T follicular helper cell (primary cell): ENCODE results near the gene DNASE2.
"Not testable (repeated sequence)": the region's sequence is repeated elsewhere in the genome, so short reads cannot be mapped to it uniquely, and the experiment has no call there.

Source experiments
- DNase-seq: peaks from one replicate; pipeline ENCODE4 v3.0.0-alpha.2; 2020; ENCODE audit warnings: low read depth
- total RNA-seq, 2 experiments: gene quantifications; one replicate each; lab custom pipeline; 2026; lab: John Stamatoyannopoulos, UW

Gene DNASE2, protein sequence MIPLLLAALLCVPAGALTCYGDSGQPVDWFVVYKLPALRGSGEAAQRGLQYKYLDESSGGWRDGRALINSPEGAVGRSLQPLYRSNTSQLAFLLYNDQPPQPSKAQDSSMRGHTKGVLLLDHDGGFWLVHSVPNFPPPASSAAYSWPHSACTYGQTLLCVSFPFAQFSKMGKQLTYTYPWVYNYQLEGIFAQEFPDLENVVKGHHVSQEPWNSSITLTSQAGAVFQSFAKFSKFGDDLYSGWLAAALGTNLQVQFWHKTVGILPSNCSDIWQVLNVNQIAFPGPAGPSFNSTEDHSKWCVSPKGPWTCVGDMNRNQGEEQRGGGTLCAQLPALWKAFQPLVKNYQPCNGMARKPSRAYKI
- 31.3 to 41.8 reads per million in 2 experiments for total RNA-seq

DNA sequence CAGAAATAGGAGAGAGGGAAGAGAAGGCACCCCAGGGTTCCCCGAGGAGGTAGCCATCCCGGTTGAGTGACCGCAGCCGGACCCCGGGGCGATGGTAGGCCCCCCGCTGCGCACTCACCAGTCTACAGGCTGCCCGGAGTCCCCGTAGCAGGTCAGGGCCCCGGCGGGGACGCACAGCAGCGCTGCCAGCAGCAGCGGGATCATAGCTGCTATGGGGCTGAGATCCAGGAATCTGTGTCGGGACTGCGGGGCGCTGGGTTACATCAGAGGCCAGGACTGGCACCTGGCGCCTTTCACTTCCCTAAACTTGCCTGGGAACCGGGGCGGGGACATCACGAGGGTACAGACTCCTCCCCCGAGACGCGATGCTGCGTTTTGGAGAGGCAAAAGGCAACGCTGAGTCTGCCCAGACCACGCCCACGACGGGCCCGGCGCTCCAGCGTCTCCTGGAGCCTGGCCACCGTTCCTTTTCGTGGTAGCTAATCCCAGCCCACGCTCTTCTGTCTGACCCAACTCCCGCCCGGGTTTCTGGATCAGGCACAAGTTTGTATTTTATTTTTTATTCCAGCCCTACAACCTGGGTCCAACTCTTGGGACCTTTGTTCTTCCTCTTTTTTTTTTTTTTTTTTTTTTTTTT, at the start of gene DNASE2:
TSS of gene DNASE2 (minus strand) at position 278 of the 637 bp plus-strand sequence. CDS start at position 204, 74 bp downstream.
- DNase-seq, result peak; percentile 84

DNA sequence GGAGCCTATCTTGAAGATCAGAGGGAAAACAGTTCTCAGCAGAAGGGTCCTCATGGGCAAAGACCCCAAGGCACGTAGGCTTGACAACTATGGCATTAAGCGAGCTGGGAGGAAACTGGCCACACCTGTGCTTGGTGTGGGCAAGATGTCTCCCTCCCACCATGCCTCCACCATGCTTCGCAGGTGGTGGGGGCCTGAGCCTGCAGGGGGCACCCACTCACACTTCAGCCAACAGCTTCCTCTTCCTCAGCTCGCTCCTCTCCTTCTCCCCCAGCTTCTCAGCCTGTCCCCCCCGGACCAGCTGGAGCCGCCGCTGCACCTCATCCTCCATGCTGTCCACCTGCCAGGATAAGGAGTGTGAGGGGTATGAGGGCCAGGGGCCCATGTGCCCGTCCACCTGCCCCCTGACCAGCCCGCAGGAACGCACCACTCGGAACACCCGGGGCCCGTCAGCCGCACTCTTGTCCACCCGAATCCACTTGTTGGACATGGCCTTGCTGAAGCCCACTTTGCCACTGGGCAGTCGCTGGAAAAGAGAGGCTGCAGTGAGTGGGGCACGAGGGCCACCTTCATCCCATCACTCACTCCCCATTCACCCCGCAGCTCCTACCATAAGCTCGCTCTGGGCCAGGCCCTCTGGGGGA, 48.9 kb upstream of the DNASE2 start:
- no peak for DNase-seq

DNA sequence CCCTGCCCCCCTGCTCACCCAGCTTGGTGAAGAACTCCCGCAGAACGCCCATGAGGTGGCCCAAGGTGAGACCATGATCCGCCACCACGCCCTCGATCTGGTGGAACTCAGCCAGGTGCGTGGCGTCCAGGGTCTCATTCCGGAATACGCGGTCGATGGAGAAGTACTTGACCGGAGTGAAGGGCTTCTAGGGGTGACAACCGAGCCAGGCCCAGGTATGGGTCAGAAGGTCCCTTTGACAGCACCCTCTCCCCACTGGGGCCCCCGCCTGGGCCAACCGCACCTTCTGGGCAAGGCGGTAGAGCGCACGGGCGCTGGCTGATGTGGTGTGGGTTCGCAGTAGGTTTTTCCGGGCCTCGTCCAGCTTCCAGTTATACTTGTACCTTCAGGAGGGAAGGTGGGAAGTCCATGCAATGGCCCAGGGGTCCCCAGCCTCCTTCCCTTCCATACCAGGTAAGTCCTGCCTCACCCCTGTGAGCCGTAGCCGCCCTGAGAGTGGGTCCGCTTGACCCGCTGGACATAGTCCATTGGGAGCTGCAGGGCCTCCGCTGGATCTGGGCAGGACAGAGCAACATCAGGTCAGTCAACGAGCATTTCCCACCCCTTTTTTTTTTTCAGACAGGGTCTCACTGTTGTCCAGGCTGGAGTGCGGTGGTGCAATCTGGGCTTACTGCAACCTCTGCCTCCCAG, 43.5 kb upstream of the DNASE2 start:
- DNase-seq, result no peak

DNA sequence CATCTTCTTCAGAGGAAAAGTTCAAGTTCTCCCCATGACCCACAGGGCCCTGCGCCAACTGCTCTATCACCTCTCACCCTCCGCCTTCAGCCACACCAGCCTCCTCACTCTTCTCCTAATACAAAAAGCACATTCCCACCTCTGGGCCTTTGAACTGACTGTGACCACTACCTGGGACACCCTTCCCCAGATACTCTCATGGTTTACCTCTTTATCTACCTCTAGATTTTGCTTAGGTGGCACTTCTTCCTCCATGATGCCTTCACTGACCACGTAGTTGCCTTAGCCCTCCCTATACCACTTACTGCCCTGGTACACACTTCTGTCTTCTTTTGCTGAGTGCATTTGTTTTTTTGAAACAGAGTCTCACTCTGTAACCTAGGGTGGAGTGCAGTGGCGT, 41.7 kb upstream of the DNASE2 start:
- no peak for DNase-seq

DNA sequence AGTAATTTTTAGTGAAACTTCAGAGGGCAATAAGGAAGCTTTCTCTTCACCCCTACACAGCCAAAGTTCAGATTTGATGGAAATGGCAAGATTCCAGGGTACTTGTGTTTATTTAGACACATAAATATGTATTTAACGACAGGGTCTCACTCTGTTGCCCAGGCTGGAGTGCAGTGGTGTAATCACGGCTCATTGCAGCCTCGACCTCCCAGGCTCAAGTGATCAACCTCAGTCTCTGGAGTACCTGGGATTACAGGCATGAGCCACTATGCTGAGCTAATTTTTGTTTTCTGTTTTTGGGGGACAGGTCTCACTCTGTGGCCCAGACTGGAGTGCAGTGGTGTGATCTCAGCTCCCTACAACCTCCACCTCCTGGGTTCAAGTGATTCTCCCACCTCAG, 39.8 kb upstream of the DNASE2 start:
- no peak for DNase-seq

DNA sequence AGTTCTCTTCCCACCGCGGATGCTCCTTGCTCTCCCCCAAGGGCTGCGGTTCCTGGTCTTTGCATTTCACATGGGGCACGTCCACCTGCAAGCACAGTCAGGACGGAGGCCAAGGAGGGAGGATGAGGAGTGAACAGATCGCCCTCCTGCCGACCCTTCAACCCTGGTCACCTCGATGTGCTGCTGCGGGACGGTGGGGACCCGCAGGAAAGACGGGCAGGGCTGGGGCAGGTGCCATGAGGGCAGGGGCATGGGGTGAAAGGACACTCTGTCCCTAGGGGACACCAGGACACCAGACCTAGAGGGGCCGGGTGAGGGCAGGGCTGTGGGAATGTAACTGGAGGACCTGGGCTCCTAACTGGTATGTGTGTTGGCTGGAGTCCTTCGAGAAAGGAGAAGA, 37.0 kb upstream of the DNASE2 start:
- no peak for DNase-seq

DNA sequence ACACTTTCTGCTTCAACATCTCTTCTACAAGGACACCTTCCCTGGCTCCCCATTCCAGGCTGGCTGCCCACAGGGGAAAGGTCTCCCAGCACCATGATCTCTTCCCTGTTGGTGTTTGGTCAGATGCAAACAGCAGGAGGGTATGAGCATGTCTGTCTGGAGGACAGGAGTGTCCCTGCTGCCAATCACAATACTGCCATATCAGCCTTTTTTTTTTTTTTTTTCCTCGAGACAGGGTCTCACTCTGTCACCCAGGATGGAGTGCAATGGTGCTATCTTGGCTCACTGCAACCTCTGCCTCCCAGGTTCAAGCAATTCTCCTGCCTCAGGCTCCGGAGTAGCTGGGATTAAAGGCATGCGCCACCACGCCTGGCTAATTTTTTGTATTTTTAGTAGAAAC, 34.6 kb upstream of the DNASE2 start:
- not testable (repeated sequence) for DNase-seq

DNA sequence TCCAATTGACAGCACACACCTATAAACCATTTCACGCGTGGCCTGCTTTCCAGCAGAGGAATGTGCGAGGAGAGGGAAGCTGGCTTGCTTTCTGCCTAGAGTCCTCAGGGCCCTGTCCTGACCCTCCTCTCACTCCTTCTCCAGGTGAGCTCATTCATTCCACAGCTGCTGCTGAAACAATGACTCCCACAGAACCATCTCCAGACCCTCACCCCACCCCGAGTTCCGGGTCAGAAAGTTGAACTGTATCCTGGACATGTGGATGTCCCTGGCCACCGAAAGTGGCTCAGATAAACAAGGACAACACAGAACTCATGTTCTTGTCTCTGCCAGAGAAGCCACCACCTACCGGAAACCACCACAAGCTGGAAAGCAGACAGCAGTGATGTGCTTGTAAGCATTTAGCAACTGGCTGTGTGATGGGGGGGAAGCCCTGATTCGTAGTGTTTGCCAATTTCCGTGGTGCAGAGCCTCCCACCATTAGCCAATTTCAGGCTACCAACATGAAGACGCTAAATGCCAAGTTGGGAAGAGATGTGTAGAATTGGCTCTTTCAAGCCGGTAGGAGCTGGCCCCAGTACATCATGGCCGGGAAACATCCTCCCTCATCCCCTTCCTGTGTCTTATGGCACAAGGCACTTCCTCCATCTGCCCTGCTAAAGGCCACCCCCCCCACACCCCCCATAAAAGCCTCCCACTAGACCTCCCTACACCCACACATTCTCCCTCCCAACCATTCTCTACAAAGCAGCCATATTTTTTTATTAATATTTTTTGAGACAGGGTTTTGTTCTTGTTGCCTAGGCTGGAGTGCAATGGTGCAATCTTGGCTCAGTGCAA, 32.8 kb upstream of the DNASE2 start:
- DNase-seq, result peak; percentile 43

DNA sequence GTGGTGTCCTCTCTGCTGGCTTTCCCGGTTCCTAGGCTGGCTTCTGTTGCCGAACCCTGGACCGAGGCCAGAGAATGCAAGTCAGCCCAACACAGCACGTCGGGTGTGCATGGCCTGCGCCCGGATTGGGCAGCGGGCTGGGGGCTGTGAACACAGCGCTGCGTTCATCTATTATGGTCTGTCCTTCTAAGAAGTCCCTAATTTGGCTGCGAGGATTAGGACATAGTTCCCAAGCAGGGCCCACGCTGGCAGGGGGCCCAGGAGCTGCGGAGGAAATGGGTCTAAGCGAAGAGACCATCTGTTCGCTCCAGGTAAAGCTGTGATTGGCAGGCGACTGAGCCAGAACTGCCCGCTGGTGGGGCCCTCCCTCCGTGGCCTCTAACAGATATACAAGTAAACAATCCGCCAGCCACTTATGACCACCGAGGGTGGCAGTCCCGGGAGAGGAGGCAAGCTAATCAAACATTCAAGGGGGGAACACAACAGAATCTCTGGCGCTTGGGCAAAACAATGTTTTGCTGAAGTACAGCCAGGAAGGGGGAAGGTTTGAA, 31.8 kb upstream of the DNASE2 start:
- DNase-seq, result no peak

DNA sequence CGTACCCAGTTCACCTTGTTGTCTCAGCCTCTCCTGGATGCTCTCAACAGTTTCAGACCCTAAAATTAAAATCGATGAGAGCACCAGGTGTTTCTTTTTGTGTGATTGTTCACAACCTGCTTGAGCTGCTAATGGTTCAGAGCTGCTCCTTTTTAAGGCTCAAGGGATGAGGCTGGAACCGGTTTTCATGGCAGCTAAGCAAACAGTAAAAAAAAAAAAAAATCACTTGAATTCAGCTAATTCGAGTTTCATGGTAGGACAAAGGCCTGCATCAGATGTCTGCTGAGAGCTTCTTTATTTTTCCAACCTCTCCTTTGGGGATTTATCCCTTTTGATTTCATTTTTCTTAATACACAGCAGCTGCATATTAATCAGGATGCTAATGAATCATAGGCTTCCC, 31.3 kb upstream of the DNASE2 start:
- no peak for DNase-seq

DNA sequence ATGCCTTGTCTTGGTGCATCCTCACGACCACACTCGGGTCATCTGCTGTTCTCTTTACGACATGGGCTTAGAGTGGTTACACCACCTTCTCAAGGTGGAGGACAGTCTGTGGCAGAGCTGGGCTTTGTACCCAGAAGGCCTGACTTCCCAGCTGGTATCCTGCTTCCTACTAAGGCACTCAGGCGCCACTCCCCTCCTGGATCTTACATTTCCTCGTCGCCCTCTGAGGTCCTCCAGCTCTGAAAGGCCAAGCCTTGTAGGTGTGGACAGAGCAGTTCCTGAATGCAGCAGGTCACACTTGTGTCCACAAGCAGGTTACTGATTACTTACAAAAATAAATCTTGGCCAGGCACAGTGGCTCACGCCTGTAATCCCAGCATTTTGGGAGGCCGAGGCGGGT, 25.9 kb upstream of the DNASE2 start:
- no peak for DNase-seq

DNA sequence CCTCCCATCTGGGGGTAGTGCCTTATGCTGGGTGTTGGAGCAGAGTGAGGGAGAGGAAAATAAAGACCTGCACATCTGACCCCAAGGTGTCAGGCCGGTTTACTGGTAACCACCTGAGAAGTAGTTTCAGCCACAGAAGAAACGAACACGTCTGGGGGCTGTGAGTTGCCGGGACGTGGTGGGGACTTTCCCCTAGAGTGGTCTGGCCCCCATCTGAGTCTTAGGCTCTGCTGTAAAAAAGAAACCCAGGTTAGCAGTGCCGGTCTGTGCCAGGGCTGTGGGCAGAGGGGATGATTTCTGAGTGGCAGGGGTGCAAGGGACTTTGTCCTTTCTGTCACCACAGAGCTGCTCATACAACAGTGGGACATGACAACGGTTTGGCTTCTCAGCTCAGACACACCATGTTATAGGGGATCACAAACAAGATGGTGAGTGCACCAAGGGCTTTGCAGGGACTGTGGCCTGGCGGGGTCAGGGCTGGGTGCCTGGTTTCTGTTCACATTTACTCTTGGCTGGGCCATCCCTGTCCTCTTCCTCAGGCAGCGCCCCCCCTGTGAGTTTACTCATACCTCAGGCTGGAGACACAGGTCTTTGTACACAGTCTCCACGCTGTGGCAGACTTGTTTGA, 18.8 kb upstream of the DNASE2 start:
- DNase-seq, result no peak

DNA sequence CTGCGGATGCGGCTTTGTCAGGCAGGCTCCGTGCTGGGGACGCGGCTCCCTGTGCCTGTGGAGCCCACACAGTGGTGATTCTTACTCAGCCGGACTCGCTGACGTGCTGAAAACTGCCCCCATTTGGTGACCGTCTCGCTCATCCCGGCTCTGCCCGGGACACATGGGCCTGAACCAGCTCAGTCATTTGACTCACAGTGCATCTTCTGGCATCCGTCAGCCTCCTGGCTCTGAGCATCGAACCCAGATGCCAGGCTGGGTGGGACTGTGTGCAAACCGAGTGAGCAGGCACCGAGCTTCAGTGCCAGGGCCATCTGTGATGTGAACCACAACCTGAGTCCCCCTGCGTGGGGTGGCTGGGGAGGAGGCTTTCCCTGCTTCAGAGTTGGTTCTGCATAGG, 15.2 kb upstream of the DNASE2 start:
- no peak for DNase-seq

DNA sequence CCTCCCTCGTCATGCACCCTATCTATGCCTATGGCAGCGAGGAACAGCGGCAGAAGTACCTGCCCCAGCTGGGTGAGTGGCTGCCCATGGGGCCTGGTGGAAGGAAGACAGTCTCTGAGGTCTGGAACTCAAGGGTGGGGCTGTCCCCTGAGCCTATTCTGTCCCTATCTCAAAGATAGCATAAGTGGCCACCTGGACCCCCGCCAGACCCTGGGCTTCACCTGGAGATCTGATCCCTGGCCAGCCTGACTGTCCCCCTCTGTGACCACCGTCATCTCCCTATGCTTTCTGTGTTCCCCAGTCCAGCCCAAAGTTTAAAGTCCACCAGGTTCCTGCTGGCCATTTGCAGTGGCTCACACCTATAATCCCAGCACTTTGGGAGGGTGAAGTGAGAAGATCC, 12.3 kb upstream of the DNASE2 start:
- DNase-seq, result no peak

DNA sequence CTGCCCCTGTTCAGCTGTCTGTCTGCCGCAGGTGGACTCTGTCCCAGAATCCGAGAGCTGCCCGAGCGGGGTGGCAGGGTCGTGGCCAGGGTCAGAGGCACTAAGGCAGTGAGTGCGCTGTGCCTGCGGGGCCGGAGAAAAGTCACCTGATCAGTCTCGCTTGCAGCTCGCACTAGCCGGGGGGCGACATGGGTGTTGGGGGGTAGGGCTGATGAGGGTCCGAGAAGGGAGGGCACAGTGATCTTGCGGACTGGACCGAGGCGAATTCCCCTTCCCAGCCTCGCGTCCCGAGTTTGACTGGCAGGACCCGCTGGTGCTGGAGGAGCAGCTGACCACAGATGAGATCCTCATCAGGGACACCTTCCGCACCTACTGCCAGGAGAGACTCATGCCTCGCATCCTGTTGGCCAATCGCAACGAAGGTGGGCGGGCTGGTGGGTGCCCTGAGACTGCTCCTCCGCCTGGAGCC, 10.3 kb upstream of the DNASE2 start:
- no peak for DNase-seq

DNA sequence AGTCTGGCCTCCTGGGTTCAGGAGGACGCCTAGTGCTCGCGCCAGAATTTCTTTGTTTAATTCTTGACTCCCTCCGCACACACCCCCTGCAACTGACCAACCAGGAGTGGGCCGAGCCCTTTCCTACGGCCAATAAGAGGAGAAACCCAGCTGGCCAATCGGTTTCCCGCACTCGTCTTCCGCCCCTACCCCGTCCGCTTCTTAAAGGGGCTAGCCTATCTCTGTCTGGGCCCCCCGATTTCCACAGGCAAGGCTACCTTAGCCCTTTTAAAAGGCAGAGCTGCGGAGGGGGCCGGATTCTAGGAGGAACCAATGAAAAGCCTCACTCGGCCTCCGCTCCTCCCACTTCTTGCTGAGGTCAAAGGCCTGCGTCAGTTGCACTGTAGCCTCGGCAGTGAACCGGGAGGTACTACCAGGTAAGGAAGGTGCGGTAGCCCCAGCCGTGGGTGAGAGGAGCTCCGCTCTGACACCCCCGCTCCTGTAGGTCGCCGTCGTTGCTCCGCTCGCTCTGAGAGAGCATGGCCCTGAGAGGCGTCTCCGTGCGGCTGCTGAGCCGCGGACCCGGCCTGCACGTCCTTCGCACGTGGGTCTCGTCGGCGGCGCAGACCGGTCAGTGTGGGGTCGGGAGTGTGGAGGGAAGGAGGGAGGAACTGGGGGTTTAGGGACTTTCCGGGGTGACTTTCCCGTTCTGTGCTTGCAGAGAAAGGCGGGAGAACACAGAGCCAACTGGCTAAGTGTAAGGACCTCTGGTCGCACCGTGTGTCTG, 9.7 kb upstream of the DNASE2 start, which contains the start of gene GCDH:
TSS of gene GCDH (plus strand) at position 374 of the 766 bp plus-strand sequence. CDS start at position 519, 145 bp downstream.
- peak; percentile 94 for DNase-seq

DNA sequence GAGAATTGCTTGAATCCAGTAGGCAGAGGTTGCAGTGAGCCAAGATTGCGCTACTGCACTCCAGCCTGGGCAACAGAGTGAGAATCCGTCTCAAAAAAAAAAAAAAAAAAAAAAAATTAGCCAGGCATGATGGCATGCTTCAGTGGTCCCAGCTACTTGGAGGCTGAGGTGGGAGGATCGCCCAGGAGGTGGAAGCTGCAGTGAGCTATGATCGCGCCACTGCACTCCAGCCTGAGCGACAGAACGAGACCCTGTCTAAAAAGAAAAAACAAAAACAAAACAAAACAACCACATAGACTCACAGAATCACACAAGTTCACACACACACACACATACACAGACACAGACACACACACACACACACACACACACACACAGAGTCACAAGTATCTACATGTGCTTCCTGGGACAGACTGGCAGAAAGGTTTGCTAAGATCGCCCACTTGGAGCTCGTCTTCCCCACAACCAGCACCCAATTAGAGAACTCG, 9.1 kb upstream of the DNASE2 start:
- not testable (repeated sequence) for DNase-seq

DNA sequence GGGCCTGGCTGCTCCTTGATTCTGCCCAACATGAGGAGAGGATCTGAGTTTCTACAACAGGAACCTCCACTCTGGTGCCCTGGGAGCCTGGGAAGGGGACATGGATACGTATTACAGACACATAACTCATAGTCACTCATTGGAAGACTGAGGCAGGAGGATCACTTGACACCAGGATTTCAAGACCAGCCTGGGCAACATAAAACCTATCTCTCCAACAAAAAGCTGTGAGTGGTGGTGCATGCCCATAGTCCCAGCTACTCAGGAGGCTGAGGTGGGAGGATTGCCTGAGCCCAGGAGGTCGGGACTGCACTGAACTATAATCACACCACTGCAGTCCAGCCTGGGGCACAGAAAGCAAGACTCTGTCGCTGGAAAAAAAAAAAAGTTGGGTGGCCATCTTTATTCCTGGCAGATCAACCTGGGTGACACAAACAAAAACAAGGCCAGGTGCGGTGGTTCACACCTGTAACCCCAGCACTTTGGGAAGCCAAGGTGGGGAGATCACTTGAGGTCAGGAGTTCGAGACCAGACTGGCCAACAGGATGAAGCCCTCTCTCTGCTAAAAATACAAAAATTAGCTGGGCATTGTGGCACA, 6.9 kb upstream of the DNASE2 start:
- DNase-seq, result no peak
